Measurements from ENCODE around the gene PDLIM1. TPM values are rescaled to one million over a fixed set of nuclear protein-coding genes. Genes with fewer than 3 reads are reported as not detected.

Gene PDLIM1
- total and polyA plus RNA-seq, 9 of the 15 experiments (the other 6 are each of a cell fraction or from before 2014, with no cell fraction given): 19.8 to 164 (median 39.1) TPM

DNA sequence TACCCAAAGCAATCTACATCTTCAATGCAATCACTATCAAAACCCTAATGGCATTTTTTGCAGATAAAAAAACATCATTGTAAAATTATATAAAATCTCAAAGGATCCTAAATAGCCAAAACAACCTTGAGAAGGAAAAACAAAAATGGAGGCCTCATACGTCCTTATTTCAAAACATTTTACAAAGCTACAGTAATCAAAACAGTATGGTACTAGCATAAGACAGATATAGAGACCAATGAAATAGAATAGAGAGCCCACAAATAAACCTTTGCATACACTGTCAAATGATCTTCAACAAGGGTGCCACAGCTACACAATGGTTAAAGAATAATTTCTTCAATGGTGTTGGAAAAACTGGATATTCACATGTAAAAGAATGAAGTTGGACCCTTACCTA, 34.5 kb downstream of the PDLIM1 start:
- peak; percentile 79 for TF ChIP-seq RBM25 (IDR thresholded peaks at IDR 0.05; ENCODE audit: low read depth, low read length, severe bottlenecking)
- no peak for TF ChIP-seq ZNF561 (CRISPR knock-in tag; conservative IDR thresholded peaks at IDR 0.05)
- in situ Hi-C loops (cut with MboI): no loop called here
- Histone ChIP-seq H3K4me3 (no peak overlapping the region), H3K27me3 (ENCODE audit: control insufficient read depth in 2 of 2, insufficient read depth in 2 of 2, low read length in 2 of 2) (no peaks in the 10 kb centered on the region), H3K36me3 (ENCODE audit: control insufficient read depth, insufficient read depth, low read length) (peaks cover 43% of the 10 kb centered on the region; the same call in 2 of the 3 replicates), H3K4me2 (ENCODE audit: insufficient read depth, low read length) (no peak overlapping the region), H3K9me3 (replicated peaks; ENCODE audit: control insufficient read depth, insufficient read depth, low read depth, low read length) (no peaks in the 10 kb centered on the region), H4K20me1 (replicated peaks; ENCODE audit: control insufficient read depth, insufficient read depth, low read length) (no peaks in the 10 kb centered on the region), H3K9ac (ENCODE audit: insufficient read depth in 1 of 2, low read depth in 2 of 2, low read length in 2 of 2) (no peak overlapping the region), H3K9me1 (ENCODE audit: control insufficient read depth, insufficient read depth, low read length) (peaks cover 3% of the 10 kb centered on the region), H3K4me1 (replicated peaks in 1 of 2; ENCODE audit: control insufficient read depth in 2 of 2, insufficient read depth in 2 of 2, low read length in 2 of 2) (peaks cover 5 to 6% of the 10 kb centered on the region in 2 experiments; a peak in 4 of 5 replicates), H2AFZ (ENCODE audit: low read depth, low read length) (no peak overlapping the region), H3K27ac (ENCODE audit: extremely low read depth, low read depth, low read length) (no peak overlapping the region), H3K79me2 (ENCODE audit: control insufficient read depth, insufficient read depth, low read length) (peaks cover 24% of the 10 kb centered on the region; the same call in 2 of the 3 replicates)
- POLR2A ChIA-PET: interaction anchor here (1.1 kb wide), 1 partner anchor 18 kb away, joined by 3 read pairs; no protein-coding TSS in a partner anchor
- 92% methylated on average over 1 of the region's 1 CpG for WGBS (ENCODE audit: insufficient coverage, low coverage, missing lambda C conversion rate)
- CTCF ChIA-PET (ENCODE audit: low intra/inter-chr PET ratio): no interaction called here
- ATAC-seq (no peak), DNase-seq (ENCODE audit: extremely low read depth in 1 of 4, low spot score in 3 of 4) (no peak), FAIRE-seq (no peak)
- intact Hi-C loops (cut with micrococcal nuclease): no loop called here
- no TSS peak for BruUV-seq (replicated peaks)

- peaks cover 3% of the 10 kb centered on the region for H3K9me1 ChIP-seq (ENCODE audit: control insufficient read depth, insufficient read depth, low read length)
- ATAC-seq (no peak), DNase-seq (ENCODE audit: extremely low read depth in 1 of 4, low spot score in 3 of 4) (no peak), FAIRE-seq (no peak)
- peaks cover 24% of the 10 kb centered on the region; the same call in 2 of the 3 replicates for H3K79me2 ChIP-seq (ENCODE audit: control insufficient read depth, insufficient read depth, low read length)
- intact Hi-C loops (cut with micrococcal nuclease) (no loop called here), in situ Hi-C loops (cut with MboI) (loop anchor here (5.0 kb wide), 1 partner anchor 108 kb away; no protein-coding TSS in a partner anchor)
- no TSS peak for BruUV-seq (replicated peaks)
- no peak overlapping the region for H3K4me2 ChIP-seq (ENCODE audit: insufficient read depth, low read length)
- H3K9me3 ChIP-seq (replicated peaks; ENCODE audit: control insufficient read depth, insufficient read depth, low read depth, low read length): no peaks in the 10 kb centered on the region
- ChIA-PET POLR2A (no interaction called here), CTCF (ENCODE audit: low intra/inter-chr PET ratio) (no interaction called here)
- H3K27me3 ChIP-seq (ENCODE audit: control insufficient read depth in 2 of 2, insufficient read depth in 2 of 2, low read length in 2 of 2): no peaks in the 10 kb centered on the region
- H3K27ac ChIP-seq (ENCODE audit: extremely low read depth, low read depth, low read length): no peak overlapping the region
- H2AFZ ChIP-seq (ENCODE audit: low read depth, low read length): no peak overlapping the region
- peaks cover 34% of the 10 kb centered on the region; the same call in 2 of the 3 replicates for H3K36me3 ChIP-seq (ENCODE audit: control insufficient read depth, insufficient read depth, low read length)
- no peak overlapping the region for H3K9ac ChIP-seq (ENCODE audit: insufficient read depth in 1 of 2, low read depth in 2 of 2, low read length in 2 of 2)
- H3K4me3 ChIP-seq: no peak overlapping the region
- H4K20me1 ChIP-seq (replicated peaks; ENCODE audit: control insufficient read depth, insufficient read depth, low read length): no peaks in the 10 kb centered on the region
- no peaks in the 10 kb centered on the region; a peak in 1 of 5 replicates for H3K4me1 ChIP-seq (replicated peaks in 1 of 2; ENCODE audit: control insufficient read depth in 2 of 2, insufficient read depth in 2 of 2, low read length in 2 of 2)
- WGBS (ENCODE audit: insufficient coverage, low coverage, missing lambda C conversion rate): 68% methylated on average over 3 of the region's 3 CpGs
- TF ChIP-seq RFX1 (IDR thresholded peaks at IDR 0.05) (no peak), ZNF280A (IDR thresholded peaks at IDR 0.05; ENCODE audit: low read depth, partially characterized antibody) (no peak), SUPT5H (IDR thresholded peaks at IDR 0.05) (no peak)
- TF ChIP-seq, protein P1, sequence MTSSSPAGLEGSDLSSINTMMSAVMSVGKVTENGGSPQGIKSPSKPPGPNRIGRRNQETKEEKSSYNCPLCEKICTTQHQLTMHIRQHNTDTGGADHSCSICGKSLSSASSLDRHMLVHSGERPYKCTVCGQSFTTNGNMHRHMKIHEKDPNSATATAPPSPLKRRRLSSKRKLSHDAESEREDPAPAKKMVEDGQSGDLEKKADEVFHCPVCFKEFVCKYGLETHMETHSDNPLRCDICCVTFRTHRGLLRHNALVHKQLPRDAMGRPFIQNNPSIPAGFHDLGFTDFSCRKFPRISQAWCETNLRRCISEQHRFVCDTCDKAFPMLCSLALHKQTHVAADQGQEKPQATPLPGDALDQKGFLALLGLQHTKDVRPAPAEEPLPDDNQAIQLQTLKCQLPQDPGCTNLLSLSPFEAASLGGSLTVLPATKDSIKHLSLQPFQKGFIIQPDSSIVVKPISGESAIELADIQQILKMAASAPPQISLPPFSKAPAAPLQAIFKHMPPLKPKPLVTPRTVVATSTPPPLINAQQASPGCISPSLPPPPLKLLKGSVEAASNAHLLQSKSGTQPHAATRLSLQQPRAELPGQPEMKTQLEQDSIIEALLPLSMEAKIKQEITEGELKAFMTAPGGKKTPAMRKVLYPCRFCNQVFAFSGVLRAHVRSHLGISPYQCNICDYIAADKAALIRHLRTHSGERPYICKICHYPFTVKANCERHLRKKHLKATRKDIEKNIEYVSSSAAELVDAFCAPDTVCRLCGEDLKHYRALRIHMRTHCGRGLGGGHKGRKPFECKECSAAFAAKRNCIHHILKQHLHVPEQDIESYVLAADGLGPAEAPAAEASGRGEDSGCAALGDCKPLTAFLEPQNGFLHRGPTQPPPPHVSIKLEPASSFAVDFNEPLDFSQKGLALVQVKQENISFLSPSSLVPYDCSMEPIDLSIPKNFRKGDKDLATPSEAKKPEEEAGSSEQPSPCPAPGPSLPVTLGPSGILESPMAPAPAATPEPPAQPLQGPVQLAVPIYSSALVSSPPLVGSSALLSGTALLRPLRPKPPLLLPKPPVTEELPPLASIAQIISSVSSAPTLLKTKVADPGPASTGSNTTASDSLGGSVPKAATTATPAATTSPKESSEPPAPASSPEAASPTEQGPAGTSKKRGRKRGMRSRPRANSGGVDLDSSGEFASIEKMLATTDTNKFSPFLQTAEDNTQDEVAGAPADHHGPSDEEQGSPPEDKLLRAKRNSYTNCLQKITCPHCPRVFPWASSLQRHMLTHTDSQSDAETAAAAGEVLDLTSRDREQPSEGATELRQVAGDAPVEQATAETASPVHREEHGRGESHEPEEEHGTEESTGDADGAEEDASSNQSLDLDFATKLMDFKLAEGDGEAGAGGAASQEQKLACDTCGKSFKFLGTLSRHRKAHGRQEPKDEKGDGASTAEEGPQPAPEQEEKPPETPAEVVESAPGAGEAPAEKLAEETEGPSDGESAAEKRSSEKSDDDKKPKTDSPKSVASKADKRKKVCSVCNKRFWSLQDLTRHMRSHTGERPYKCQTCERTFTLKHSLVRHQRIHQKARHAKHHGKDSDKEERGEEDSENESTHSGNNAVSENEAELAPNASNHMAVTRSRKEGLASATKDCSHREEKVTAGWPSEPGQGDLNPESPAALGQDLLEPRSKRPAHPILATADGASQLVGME (CRISPR knock-in tag; IDR thresholded peaks at IDR 0.05): no peak
Observed at GRCh38 chr10:95254629-95255028, 36.2 kb downstream of the PDLIM1 start.

Data from K562 (cell line).